Measurements from ENCODE around the gene ABCC4. TPM values are rescaled to one million over a fixed set of nuclear protein-coding genes. Genes with fewer than 3 reads are reported as not detected.

The ABCC4 gene
- total RNA-seq, 1 donor from 2014 or later = 19.0 TPM

GRCh38 chr13:95002126-95002525 lies 299.1 kb downstream of the ABCC4 start:
- Mint-ChIP-seq H3K27ac (ENCODE audit: unreplicated experiment) (no peak overlapping the region), H3K27me3 (ENCODE audit: unreplicated experiment) (no peaks in the 10 kb centered on the region), H3K36me3 (ENCODE audit: low read depth, unreplicated experiment) (no peaks in the 10 kb centered on the region), H3K9me3 (ENCODE audit: unreplicated experiment) (no peaks in the 10 kb centered on the region), H3K4me3 (ENCODE audit: unreplicated experiment) (no peak overlapping the region), H3K4me1 (ENCODE audit: unreplicated experiment) (no peaks in the 10 kb centered on the region)
- TF ChIP-seq, protein P1, sequence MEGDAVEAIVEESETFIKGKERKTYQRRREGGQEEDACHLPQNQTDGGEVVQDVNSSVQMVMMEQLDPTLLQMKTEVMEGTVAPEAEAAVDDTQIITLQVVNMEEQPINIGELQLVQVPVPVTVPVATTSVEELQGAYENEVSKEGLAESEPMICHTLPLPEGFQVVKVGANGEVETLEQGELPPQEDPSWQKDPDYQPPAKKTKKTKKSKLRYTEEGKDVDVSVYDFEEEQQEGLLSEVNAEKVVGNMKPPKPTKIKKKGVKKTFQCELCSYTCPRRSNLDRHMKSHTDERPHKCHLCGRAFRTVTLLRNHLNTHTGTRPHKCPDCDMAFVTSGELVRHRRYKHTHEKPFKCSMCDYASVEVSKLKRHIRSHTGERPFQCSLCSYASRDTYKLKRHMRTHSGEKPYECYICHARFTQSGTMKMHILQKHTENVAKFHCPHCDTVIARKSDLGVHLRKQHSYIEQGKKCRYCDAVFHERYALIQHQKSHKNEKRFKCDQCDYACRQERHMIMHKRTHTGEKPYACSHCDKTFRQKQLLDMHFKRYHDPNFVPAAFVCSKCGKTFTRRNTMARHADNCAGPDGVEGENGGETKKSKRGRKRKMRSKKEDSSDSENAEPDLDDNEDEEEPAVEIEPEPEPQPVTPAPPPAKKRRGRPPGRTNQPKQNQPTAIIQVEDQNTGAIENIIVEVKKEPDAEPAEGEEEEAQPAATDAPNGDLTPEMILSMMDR (IDR thresholded peaks at IDR 0.05; ENCODE audit: unreplicated experiment) = no peak
- DNase-seq (ENCODE audit: low spot score) = no peak

DNA sequence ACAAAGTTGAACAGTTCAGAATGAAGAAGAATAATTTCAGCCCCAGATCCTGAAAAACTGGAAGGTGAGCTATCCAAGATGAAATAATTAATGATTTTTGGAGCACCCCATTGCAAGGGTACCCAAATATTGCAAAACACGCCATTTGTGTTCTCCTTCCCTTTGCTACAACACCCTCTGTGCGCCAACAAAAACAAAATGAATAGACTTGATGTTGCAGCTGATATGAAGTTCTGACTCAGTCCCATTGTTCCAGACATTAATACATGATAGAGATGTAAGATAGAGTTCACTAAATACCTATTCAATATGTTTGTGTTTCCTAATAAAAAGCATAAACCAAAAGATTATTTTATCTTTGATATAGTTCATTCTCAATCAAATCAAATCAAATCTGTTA lies 301.4 kb downstream of the ABCC4 start:
- H3K27ac Mint-ChIP-seq (ENCODE audit: unreplicated experiment) = no peak overlapping the region
- no peaks in the 10 kb centered on the region for H3K9me3 Mint-ChIP-seq (ENCODE audit: unreplicated experiment)
- H3K4me1 Mint-ChIP-seq (ENCODE audit: unreplicated experiment) = no peaks in the 10 kb centered on the region
- DNase-seq (ENCODE audit: low spot score) = no peak
- H3K36me3 Mint-ChIP-seq (ENCODE audit: low read depth, unreplicated experiment) = no peaks in the 10 kb centered on the region
- no peaks in the 10 kb centered on the region for H3K27me3 Mint-ChIP-seq (ENCODE audit: unreplicated experiment)
- no peak overlapping the region for H3K4me3 Mint-ChIP-seq (ENCODE audit: unreplicated experiment)
- TF ChIP-seq, protein P1 (IDR thresholded peaks at IDR 0.05; ENCODE audit: unreplicated experiment) = no peak

- Mint-ChIP-seq H3K9me3 (ENCODE audit: unreplicated experiment) (no peaks in the 10 kb centered on the region), H3K36me3 (ENCODE audit: low read depth, unreplicated experiment) (no peaks in the 10 kb centered on the region), H3K4me3 (ENCODE audit: unreplicated experiment) (no peak overlapping the region), H3K27ac (ENCODE audit: unreplicated experiment) (no peak overlapping the region), H3K4me1 (ENCODE audit: unreplicated experiment) (no peaks in the 10 kb centered on the region), H3K27me3 (ENCODE audit: unreplicated experiment) (no peaks in the 10 kb centered on the region)
- TF ChIP-seq, protein P1 (IDR thresholded peaks at IDR 0.05; ENCODE audit: unreplicated experiment) = no peak
- no peak for DNase-seq (ENCODE audit: low spot score)
These were observed 304.1 kb downstream of the ABCC4 start for GRCh38 chr13:94997126-94997525.

GRCh38 chr13:94996445-94996844 lies 304.8 kb downstream of the ABCC4 start:
- Mint-ChIP-seq H3K27ac (ENCODE audit: unreplicated experiment) (no peak overlapping the region), H3K9me3 (ENCODE audit: unreplicated experiment) (no peaks in the 10 kb centered on the region), H3K4me3 (ENCODE audit: unreplicated experiment) (no peak overlapping the region), H3K4me1 (ENCODE audit: unreplicated experiment) (no peaks in the 10 kb centered on the region), H3K36me3 (ENCODE audit: low read depth, unreplicated experiment) (no peaks in the 10 kb centered on the region), H3K27me3 (ENCODE audit: unreplicated experiment) (no peaks in the 10 kb centered on the region)
- TF ChIP-seq, protein P1 (IDR thresholded peaks at IDR 0.05; ENCODE audit: unreplicated experiment) = no peak
- DNase-seq (ENCODE audit: low spot score) = no peak

GRCh38 chr13:94994506-94994905 lies 306.7 kb downstream of the ABCC4 start:
- no peaks in the 10 kb centered on the region for H3K27me3 Mint-ChIP-seq (ENCODE audit: unreplicated experiment)

More at GRCh38 chr13:94994506-94994905, 306.7 kb downstream of the ABCC4 start:
- H3K4me1 Mint-ChIP-seq (ENCODE audit: unreplicated experiment) = no peaks in the 10 kb centered on the region
- no peak overlapping the region for H3K27ac Mint-ChIP-seq (ENCODE audit: unreplicated experiment)
- DNase-seq (ENCODE audit: low spot score) = no peak
- no peaks in the 10 kb centered on the region for H3K36me3 Mint-ChIP-seq (ENCODE audit: low read depth, unreplicated experiment)
- TF ChIP-seq, protein P1 (IDR thresholded peaks at IDR 0.05; ENCODE audit: unreplicated experiment) = no peak
- no peaks in the 10 kb centered on the region for H3K9me3 Mint-ChIP-seq (ENCODE audit: unreplicated experiment)
- no peak overlapping the region for H3K4me3 Mint-ChIP-seq (ENCODE audit: unreplicated experiment)

Measured in endothelial cell (in vitro differentiated cells).